Caco-2 (cell line): ENCODE measurements around the gene MAPK12. TPM values are rescaled to one million over a fixed set of nuclear protein-coding genes. Genes with fewer than 3 reads are reported as not detected.

ENCODE experiments used
- BruUV-seq: library from RNA; stranded (reverse); fragments of 400-500 nt; replicated peaks from 2 replicates; lab custom pipeline; 2021; lab: Mats Ljungman, UMichigan
- CTCF ChIA-PET: fragments of 300-600 bp; sonication (Branson Sonifier 250); formaldehyde crosslinking; loops from one replicate; lab custom pipeline; 2022; ENCODE audit warnings: antibody characterized with exemption; lab: Charles Lee
- POLR2A ChIA-PET: fragments of 300-600 bp; sonication (Branson Sonifier 250); formaldehyde crosslinking; loops from one replicate; lab custom pipeline; 2022; ENCODE audit warnings: antibody characterized with exemption; lab: Charles Lee
- DNase-seq, 2 experiments: peaks; one replicate each; pipeline versions ENCODE4 v3.0.0 to v3.0.0-alpha.2; 2020 to 2022
- H3K27me3 ChIP-seq: replicated peaks from 2 replicates; pipeline ENCODE4 v1.6.0; 2011; ENCODE audit warnings: low read length; ENCODE audit not compliant: control insufficient read depth, insufficient read depth
- H3K36me3 ChIP-seq: 2 replicates; pipeline ENCODE4 v1.5.1; 2011; ENCODE audit warnings: low read length; ENCODE audit not compliant: control insufficient read depth, insufficient read depth
- H3K4me1 ChIP-seq: fragments of 250-450 bp; sonication (Bioruptor Pico); 2 replicates; pipeline ENCODE4 v1.5.1; 2020; ENCODE audit warnings: mild to moderate bottlenecking
- H3K4me3 ChIP-seq: 2 replicates; pipeline ENCODE4 v1.5.1; 2011; ENCODE audit warnings: low read depth, mild to moderate bottlenecking, control low read depth, low read length
- H3K9me3 ChIP-seq: fragments of 250-450 bp; sonication (Bioruptor Pico); 2 replicates; pipeline ENCODE4 v1.5.1; 2020; ENCODE audit warnings: mild to moderate bottlenecking, moderate library complexity
- H3K27ac Mint-ChIP-seq: one replicate; pipeline ENCODE4 v1.8.0; 2022; ENCODE audit warnings: mixed read lengths; ENCODE audit not compliant: unreplicated experiment
- H3K27me3 Mint-ChIP-seq: one replicate; pipeline ENCODE4 v1.8.0; 2022; ENCODE audit warnings: mixed read lengths; ENCODE audit not compliant: insufficient read depth, unreplicated experiment
- H3K36me3 Mint-ChIP-seq: one replicate; pipeline ENCODE4 v1.8.0; 2022; ENCODE audit warnings: mild to moderate bottlenecking, mixed read lengths; ENCODE audit not compliant: insufficient read depth, unreplicated experiment
- H3K4me1 Mint-ChIP-seq: one replicate; pipeline ENCODE4 v1.8.0; 2022; ENCODE audit warnings: low read depth, mixed read lengths; ENCODE audit not compliant: unreplicated experiment
- H3K4me3 Mint-ChIP-seq: one replicate; pipeline ENCODE4 v1.8.0; 2022; ENCODE audit warnings: mild to moderate bottlenecking, moderate library complexity, mixed read lengths; ENCODE audit not compliant: unreplicated experiment
- H3K9me3 Mint-ChIP-seq: one replicate; pipeline ENCODE4 v1.8.0; 2022; ENCODE audit warnings: mixed read lengths; ENCODE audit not compliant: unreplicated experiment
- intact Hi-C: fragments of 100-400 bp; cut with micrococcal nuclease; formaldehyde crosslinking; loops from one replicate; pipeline ENCODE4 v1.10.0; 2022; ENCODE audit not compliant: unreplicated experiment
- total RNA-seq: library from RNA; stranded (reverse); gene quantifications from 2 replicates; pipeline ENCODE4 v1.2.3, GENCODE V29; 2022
- TF ChIP-seq, protein P1 (sequence below), 2 experiments: fragments of 200-600 bp in 1 of 2; IDR thresholded peaks; 1 replicate in 1 of 2; 2 replicates in 1 of 2; pipeline versions ENCODE4 v1.5.1 to v1.8.0; 2011 to 2022; ENCODE audit warnings: antibody characterized with exemption in 1 of 2, control low read depth in 1 of 2, inconsistent platforms in 1 of 2, low read depth in 1 of 2, low read length in 1 of 2, mild to moderate bottlenecking in 1 of 2, moderate library complexity in 1 of 2; ENCODE audit not compliant: insufficient read depth in 1 of 2, severe bottlenecking in 1 of 2, unreplicated experiment in 1 of 2

MAPK12 gene
- total RNA-seq, 1 experiment from 2014 or later, result 37.4 TPM

DNA sequence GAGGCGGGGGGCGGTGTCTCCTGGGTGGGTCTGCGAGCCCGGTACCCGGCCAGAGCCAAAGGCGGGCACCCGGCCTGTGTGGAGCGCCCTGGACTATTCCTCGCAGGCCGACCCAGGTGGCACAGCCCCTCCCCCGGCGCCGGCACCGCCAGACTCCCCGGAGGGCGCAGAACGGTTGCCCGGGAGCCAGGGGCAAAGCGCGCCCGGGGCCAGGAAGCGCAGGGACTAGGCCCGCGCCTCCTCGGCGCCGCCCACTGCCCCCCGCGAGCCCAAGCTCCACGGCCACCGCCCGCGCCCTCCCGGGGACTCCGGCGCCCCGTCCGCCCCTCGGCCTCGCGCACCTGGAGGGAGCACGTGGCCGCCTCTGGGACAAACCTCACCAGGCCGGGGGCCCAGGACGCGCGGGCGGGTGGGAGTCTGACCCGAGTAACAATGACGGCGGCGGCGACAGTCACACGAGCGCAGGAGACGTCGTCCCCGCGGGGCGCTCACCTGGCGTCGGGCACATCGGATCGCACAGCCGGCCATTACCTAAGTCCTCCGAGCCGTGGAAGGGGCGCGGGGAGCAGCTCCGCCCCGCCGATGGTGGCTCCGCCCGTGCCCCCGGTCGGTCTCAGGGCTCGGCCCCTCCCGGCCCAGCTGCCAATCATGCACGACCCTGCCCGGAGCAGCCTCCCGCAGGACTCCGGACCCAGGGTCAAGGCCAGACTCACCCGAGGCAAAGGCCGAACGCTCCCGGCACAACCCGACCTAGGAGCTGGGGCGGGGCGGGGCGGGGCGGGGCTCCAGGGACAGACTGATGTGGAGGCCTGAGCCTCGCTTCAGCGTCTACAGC is 38.5 kb upstream of the MAPK12 start:
- peaks cover 53% of the 10 kb centered on the region for H3K4me1 ChIP-seq
- Mint-ChIP-seq H3K4me3 (peak overlapping the region; percentile 60), H3K27ac (no peak overlapping the region), H3K9me3 (no peaks in the 10 kb centered on the region), H3K27me3 (no peaks in the 10 kb centered on the region), H3K36me3 (peaks cover 6% of the 10 kb centered on the region), H3K4me1 (peaks cover 15% of the 10 kb centered on the region)
- H3K9me3 ChIP-seq, result no peaks in the 10 kb centered on the region
- DNase-seq, result peak; percentile 91 to 92
- intact Hi-C loops, result no loop called here
- TF ChIP-seq, protein P1, sequence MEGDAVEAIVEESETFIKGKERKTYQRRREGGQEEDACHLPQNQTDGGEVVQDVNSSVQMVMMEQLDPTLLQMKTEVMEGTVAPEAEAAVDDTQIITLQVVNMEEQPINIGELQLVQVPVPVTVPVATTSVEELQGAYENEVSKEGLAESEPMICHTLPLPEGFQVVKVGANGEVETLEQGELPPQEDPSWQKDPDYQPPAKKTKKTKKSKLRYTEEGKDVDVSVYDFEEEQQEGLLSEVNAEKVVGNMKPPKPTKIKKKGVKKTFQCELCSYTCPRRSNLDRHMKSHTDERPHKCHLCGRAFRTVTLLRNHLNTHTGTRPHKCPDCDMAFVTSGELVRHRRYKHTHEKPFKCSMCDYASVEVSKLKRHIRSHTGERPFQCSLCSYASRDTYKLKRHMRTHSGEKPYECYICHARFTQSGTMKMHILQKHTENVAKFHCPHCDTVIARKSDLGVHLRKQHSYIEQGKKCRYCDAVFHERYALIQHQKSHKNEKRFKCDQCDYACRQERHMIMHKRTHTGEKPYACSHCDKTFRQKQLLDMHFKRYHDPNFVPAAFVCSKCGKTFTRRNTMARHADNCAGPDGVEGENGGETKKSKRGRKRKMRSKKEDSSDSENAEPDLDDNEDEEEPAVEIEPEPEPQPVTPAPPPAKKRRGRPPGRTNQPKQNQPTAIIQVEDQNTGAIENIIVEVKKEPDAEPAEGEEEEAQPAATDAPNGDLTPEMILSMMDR (IDR thresholded peaks at IDR 0.05; ENCODE audit: insufficient read depth in 1 of 2, low read depth in 1 of 2, low read length in 1 of 2, severe bottlenecking in 1 of 2, unreplicated experiment in 1 of 2), result no peak
- H3K4me3 ChIP-seq, result peak overlapping the region; percentile 75
- POLR2A ChIA-PET, result interaction anchor here (0.8 to 1.1 kb wide), 2 partner anchors 10 to 56 kb away, joined by 4 to 5 read pairs; no protein-coding TSS in a partner anchor
- BruUV-seq, result TSS peak; percentile 19
- CTCF ChIA-PET, result interaction anchor here (0.6 to 1.6 kb wide), 9 partner anchors 16 to 67 kb away, joined by 3 to 6 read pairs (median 4); partner anchors contain the start of gene DENND6B
- H3K36me3 ChIP-seq, result peaks cover 2% of the 10 kb centered on the region
- no peaks in the 10 kb centered on the region for H3K27me3 ChIP-seq

DNA sequence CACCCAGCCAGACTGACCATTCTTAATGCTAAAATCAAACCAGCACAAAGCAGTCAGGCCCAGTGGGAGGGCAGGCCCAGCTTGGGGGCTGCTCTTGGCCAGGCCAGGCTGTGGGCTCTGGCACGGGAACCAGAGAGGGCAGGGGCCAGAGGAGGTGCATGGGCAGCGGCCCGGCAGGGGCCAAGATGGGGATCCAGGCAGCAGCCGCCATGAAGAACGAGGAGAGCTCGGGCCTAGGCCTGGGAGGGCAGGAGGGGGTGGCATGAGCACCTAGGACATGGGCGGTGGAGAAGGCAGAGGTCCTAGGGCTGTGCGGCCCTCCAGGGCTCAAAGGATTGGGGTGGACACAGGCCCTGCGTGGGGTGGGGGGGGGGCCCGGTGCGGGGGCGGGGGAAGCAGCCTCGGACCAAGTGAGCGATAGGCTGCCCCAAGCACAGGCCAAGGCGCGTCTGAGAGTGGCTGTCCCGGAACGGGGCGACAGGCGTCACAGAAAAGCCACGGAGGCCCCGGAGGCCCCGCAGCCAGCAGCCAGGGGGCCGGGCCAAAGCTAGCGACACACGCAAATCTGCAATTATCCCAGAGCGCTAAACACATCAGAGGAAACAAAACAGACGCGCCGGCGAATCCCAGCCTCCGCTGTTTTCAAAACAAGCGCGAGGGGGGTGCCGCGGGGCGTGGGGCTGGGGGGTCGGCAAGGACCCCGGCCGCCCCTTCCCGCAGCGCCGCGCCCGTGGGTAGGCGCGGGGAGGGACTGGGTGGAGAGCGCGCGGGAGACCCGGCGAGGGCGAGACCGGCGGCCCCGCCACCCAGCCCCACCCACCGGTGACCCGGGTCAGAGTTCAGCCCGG is 37.7 kb upstream of the MAPK12 start:
- DNase-seq, result peak in 1 of 2 experiments; percentile 49
- H3K4me3 Mint-ChIP-seq, result peak overlapping the region; percentile 69
- POLR2A ChIA-PET, result interaction anchor here (1.1 kb wide), 1 partner anchor 55 kb away, joined by 4 read pairs; no protein-coding TSS in a partner anchor
- peaks cover 2% of the 10 kb centered on the region for H3K36me3 Mint-ChIP-seq
- BruUV-seq, result no TSS peak
- Histone ChIP-seq H3K9me3 (no peaks in the 10 kb centered on the region), H3K4me1 (peaks cover 54% of the 10 kb centered on the region), H3K4me3 (peak overlapping the region; percentile 75), H3K36me3 (peaks cover 5% of the 10 kb centered on the region), H3K27me3 (no peaks in the 10 kb centered on the region)
- CTCF ChIA-PET, result interaction anchor here (0.6 to 1.5 kb wide), 2 partner anchors 17 to 43 kb away, joined by 3 read pairs; no protein-coding TSS in a partner anchor
- H3K27ac Mint-ChIP-seq, result no peak overlapping the region
- no peaks in the 10 kb centered on the region for H3K9me3 Mint-ChIP-seq
- TF ChIP-seq, protein P1 (IDR thresholded peaks at IDR 0.05; ENCODE audit: insufficient read depth in 1 of 2, low read depth in 1 of 2, low read length in 1 of 2, severe bottlenecking in 1 of 2, unreplicated experiment in 1 of 2), result no peak
- H3K4me1 Mint-ChIP-seq, result peaks cover 11% of the 10 kb centered on the region
- intact Hi-C loops, result no loop called here
- no peaks in the 10 kb centered on the region for H3K27me3 Mint-ChIP-seq

DNA sequence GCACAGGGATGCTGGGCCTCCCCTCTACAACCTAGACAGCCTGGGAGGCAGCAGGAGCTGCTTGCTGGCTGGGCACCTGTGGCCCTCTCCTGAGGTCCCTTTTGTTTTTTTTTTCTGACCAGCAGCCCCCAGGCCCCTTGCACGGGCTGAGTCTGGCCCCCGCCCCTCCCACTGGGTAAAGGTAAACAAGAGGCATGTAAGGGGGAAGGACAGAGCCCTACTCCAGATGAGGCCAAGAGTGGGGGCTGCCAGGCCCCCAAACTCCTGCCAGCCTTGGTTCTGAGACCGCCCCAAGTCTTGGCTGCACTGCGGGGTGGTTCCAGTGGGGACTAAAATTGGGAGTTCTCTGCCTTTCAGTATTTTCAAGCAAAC is 36.8 kb upstream of the MAPK12 start:
- Mint-ChIP-seq H3K36me3 (no peaks in the 10 kb centered on the region), H3K9me3 (no peaks in the 10 kb centered on the region), H3K4me3 (peak overlapping the region; percentile 69), H3K4me1 (peaks cover 9% of the 10 kb centered on the region), H3K27me3 (no peaks in the 10 kb centered on the region), H3K27ac (no peak overlapping the region)
- intact Hi-C loops, result no loop called here
- Histone ChIP-seq H3K27me3 (no peaks in the 10 kb centered on the region), H3K36me3 (peaks cover 3% of the 10 kb centered on the region), H3K4me3 (no peak overlapping the region), H3K9me3 (no peaks in the 10 kb centered on the region), H3K4me1 (peaks cover 51% of the 10 kb centered on the region)
- DNase-seq, result no peak
- TF ChIP-seq, protein P1 (IDR thresholded peaks at IDR 0.05; ENCODE audit: insufficient read depth in 1 of 2, low read depth in 1 of 2, low read length in 1 of 2, severe bottlenecking in 1 of 2, unreplicated experiment in 1 of 2), result no peak
- POLR2A ChIA-PET, result no interaction called here
- TSS peak; percentile 56 for BruUV-seq
- CTCF ChIA-PET, result no interaction called here
